Endothelial cell (in vitro differentiated cells): ENCODE data around the gene ERC2. TPM values are rescaled to one million over a fixed set of nuclear protein-coding genes. Genes with fewer than 3 reads are reported as not detected.

Experiments
- DNase-seq: peaks from one replicate; pipeline ENCODE4 v3.0.0; 2021; ENCODE audit warnings: low spot score
- H3K27ac Mint-ChIP-seq: one replicate; pipeline ENCODE4 v1.8.0; 2021; ENCODE audit warnings: mixed read lengths, inconsistent platforms; ENCODE audit not compliant: unreplicated experiment
- H3K27me3 Mint-ChIP-seq: one replicate; pipeline ENCODE4 v1.8.0; 2021; ENCODE audit warnings: mild to moderate bottlenecking, moderate library complexity, mixed read lengths, inconsistent platforms; ENCODE audit not compliant: unreplicated experiment
- H3K36me3 Mint-ChIP-seq: one replicate; pipeline ENCODE4 v1.8.0; 2021; ENCODE audit warnings: mild to moderate bottlenecking, low read depth, mixed read lengths, inconsistent platforms; ENCODE audit not compliant: unreplicated experiment
- H3K4me1 Mint-ChIP-seq: one replicate; pipeline ENCODE4 v1.8.0; 2021; ENCODE audit warnings: mild to moderate bottlenecking, mixed read lengths, inconsistent platforms; ENCODE audit not compliant: unreplicated experiment
- H3K4me3 Mint-ChIP-seq: one replicate; pipeline ENCODE4 v1.8.0; 2021; ENCODE audit warnings: mild to moderate bottlenecking, mixed read lengths, inconsistent platforms; ENCODE audit not compliant: unreplicated experiment
- H3K9me3 Mint-ChIP-seq: one replicate; pipeline ENCODE4 v1.8.0; 2021; ENCODE audit warnings: mixed read lengths, inconsistent platforms; ENCODE audit not compliant: unreplicated experiment
- CTCF ChIP-seq: fragments of 200-600 bp; sonication (generic); IDR thresholded peaks from one replicate; pipeline ENCODE4 v1.5.0; 2021; ENCODE audit warnings: antibody characterized with exemption; ENCODE audit not compliant: unreplicated experiment
- total RNA-seq: library from RNA; stranded (reverse); fragmentation: NEBNext Ultra II Directional; extraction: Animal tissue kit (Norgen Biotek cat#: 25700); gene quantifications from one replicate; pipeline ENCODE4 v1.2.1, GENCODE V29; 2021; ENCODE audit not compliant: unreplicated experiment

ERC2 gene
- total RNA-seq, 1 donor from 2014 or later, result 20.5 TPM

GRCh38 chr3:56323986-56324420 lies 144.3 kb downstream of the ERC2 start:
- H3K9me3 Mint-ChIP-seq, result no peaks in the 10 kb centered on the region
- TF ChIP-seq CTCF, result no peak
- no peak overlapping the region for H3K4me3 Mint-ChIP-seq
- H3K27me3 Mint-ChIP-seq, result no peaks in the 10 kb centered on the region
- no peak for DNase-seq
- no peak overlapping the region for H3K27ac Mint-ChIP-seq
- peaks cover 8% of the 10 kb centered on the region for H3K4me1 Mint-ChIP-seq
- H3K36me3 Mint-ChIP-seq, result no peaks in the 10 kb centered on the region

- Mint-ChIP-seq H3K4me3 (no peak overlapping the region), H3K4me1 (peaks cover 8% of the 10 kb centered on the region), H3K27ac (no peak overlapping the region), H3K36me3 (no peaks in the 10 kb centered on the region), H3K27me3 (no peaks in the 10 kb centered on the region), H3K9me3 (no peaks in the 10 kb centered on the region)
- no peak for TF ChIP-seq CTCF
- DNase-seq, result no peak
Observed at GRCh38 chr3:56322862-56323261, 145.4 kb downstream of the ERC2 start.

GRCh38 chr3:56321892-56322291 lies 146.4 kb downstream of the ERC2 start:
- DNase-seq, result no peak
- H3K36me3 Mint-ChIP-seq, result no peaks in the 10 kb centered on the region
- H3K27ac Mint-ChIP-seq, result no peak overlapping the region
- H3K4me3 Mint-ChIP-seq, result no peak overlapping the region
- peaks cover 8% of the 10 kb centered on the region for H3K4me1 Mint-ChIP-seq
- TF ChIP-seq CTCF, result no peak
- H3K9me3 Mint-ChIP-seq, result no peaks in the 10 kb centered on the region
- no peaks in the 10 kb centered on the region for H3K27me3 Mint-ChIP-seq

- DNase-seq, result no peak
- H3K9me3 Mint-ChIP-seq, result no peaks in the 10 kb centered on the region
- H3K4me3 Mint-ChIP-seq, result no peak overlapping the region
- H3K36me3 Mint-ChIP-seq, result no peaks in the 10 kb centered on the region
- TF ChIP-seq CTCF, result no peak
- no peak overlapping the region for H3K27ac Mint-ChIP-seq
- H3K27me3 Mint-ChIP-seq, result no peaks in the 10 kb centered on the region
- H3K4me1 Mint-ChIP-seq, result peaks cover 8% of the 10 kb centered on the region
Observed at GRCh38 chr3:56321383-56321782, 146.9 kb downstream of the ERC2 start.

- H3K4me3 Mint-ChIP-seq, result no peak overlapping the region
Observed at GRCh38 chr3:56320883-56321282, 147.4 kb downstream of the ERC2 start.

More at GRCh38 chr3:56320883-56321282, 147.4 kb downstream of the ERC2 start:
- DNase-seq, result no peak
- peaks cover 5% of the 10 kb centered on the region for H3K4me1 Mint-ChIP-seq
- H3K9me3 Mint-ChIP-seq, result no peaks in the 10 kb centered on the region
- TF ChIP-seq CTCF, result no peak
- no peak overlapping the region for H3K27ac Mint-ChIP-seq
- H3K36me3 Mint-ChIP-seq, result no peaks in the 10 kb centered on the region
- no peaks in the 10 kb centered on the region for H3K27me3 Mint-ChIP-seq
